LoVo (cell line): ENCODE results near the gene SPDYE16.
"Not testable (repeated sequence)": the region's sequence is repeated elsewhere in the genome, so short reads cannot be mapped to it uniquely, and the experiment has no call there.

Experiments used
- DNase-seq: peaks from one replicate; pipeline ENCODE4 v3.0.0-alpha.2; 2016; ENCODE audit warnings: low spot score

The SPDYE16 gene, protein sequence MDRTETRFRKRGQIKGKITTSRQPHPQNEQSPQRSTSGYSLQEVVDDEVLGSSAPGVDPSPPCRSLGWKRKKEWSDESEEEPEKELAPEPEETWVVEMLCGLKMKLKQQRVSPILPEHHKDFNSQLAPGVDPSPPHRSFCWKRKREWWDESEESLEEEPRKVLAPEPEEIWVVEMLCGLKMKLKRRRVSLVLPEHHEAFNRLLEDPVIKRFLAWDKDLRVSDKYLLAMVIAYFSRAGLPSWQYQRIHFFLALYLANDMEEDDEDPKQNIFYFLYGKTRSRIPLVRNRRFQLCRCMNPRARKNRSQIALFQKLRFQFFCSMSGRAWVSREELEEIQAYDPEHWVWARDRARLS

GRCh38 chr7:76543197-76543596, at the start of gene SPDYE16:
SPDYE16 (minus strand) TSS chr7:76543297; CDS start chr7:76541459, 1,838 bp downstream.
- not testable (repeated sequence) for DNase-seq

GRCh38 chr7:76592694-76593093, 49.6 kb upstream of the SPDYE16 start:
- DNase-seq, result not testable (repeated sequence)

GRCh38 chr7:76591602-76592304, 48.7 kb upstream of the SPDYE16 start:
- DNase-seq, result not testable (repeated sequence)

DNA sequence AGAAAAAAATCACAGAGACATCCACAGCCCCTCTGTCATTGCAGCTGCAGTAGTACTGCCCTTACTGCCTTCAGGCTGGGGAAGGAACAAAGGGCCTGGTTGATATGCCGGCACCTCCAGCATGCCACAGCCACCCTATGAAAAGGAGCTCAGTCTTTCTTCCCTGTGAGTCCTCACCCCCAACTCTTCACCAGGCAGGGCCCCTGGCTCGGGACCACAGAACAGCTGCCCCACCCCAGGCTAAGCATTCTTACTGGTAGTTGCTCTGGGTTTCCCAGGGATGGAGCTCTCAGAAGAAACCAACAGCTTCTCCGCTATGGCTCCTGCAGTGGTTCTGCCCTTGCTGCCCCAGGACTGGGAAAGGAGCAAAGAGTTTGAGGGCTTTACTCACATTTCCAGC, 47.9 kb upstream of the SPDYE16 start:
- DNase-seq, result not testable (repeated sequence)

- DNase-seq, result not testable (repeated sequence)
Observed at GRCh38 chr7:76588586-76588985, 45.5 kb upstream of the SPDYE16 start.

- DNase-seq, result not testable (repeated sequence)
Observed at GRCh38 chr7:76586585-76587315, 43.7 kb upstream of the SPDYE16 start.

- DNase-seq, result not testable (repeated sequence)
Observed at GRCh38 chr7:76583636-76584281, 40.7 kb upstream of the SPDYE16 start.

DNA sequence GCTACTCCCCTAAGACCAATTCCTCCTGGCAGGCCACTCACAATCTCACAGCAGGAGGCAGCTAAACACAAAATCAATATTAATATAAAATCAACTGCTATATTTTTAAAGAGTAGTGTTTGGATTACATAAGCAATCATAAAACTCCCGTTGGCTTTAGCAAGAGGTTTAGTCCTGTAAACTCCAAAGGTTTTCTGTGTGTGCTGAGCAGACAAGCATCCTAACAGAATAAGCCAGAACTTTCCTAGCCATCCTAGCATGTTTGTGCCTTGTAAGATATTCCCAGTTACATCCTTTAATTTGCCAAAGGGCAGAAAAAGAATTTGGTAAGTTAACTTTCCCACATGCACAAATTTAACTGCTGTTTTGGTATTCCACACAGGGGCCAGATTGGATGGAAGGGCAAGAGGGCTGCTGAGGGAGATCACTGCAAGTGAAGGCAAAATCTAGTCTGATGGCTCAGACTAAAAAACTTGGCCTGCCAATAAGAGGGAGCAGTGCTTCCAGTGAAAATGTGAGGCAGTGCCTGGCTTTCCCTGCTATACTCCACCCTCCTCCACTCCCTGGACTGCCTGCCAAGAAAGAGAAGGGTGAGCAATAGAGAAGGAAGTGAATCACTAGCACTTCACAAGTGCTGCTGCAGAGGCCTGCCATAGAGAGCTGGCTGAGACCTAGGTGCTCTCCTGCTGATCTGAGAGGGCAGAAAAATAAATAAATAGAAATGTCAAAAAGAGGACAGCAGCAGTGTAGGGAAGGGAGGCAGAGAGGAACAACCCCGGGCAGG, 39.9 kb upstream of the SPDYE16 start:
- peak; percentile 72 for DNase-seq

DNA sequence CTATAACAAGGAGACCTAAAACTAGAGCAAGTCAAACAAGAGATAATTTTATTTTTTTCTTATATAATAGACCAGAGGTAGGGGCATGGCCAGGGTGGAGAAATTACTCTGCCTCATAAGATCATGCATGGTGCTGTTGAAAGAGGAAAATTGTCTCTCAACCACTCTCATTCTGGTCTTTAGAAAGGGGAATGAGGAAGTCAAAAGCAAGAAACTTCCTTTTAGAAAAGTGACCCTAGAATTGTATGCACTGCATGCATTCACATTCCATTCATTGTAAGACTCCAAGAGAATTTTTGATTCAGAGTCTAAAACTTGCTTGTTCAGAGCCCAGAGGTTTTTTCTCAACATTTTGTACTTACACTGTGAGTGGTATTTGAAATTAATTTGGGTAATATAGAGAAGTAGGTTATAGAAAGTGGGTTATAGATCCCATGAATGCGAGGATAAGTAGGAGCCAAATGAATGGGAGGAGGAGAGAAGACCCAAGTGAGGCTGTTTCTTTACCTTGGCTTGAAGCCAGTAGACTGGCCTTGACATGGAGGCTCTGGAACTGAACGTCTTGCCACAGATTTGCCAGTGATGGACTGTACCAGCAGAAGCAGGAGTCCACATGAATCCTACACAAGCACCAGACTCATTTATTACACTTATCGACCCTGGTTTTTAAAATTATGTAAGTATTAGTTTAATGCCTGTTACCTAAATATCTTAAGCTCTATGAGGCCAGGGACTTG, 33.0 kb upstream of the SPDYE16 start:
- not testable (repeated sequence) for DNase-seq

DNA sequence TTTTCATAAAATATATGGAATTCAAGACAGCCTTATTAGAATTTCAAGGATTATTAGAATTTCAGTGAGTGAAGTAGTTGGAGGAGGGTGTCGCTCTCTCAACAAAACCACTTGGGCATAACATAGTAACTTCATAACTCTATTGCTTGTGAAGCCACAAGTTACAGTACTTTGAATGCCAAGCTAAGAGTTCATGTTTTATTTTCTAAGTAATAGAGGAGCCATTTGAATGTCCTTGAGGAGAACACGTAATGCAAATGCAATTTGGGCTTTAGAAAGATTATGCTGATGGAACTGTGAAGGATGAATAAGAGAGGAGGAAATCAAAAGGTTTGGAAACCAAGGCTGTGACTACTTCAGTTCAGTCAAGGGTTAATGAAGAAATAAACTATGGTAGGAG, 32.3 kb upstream of the SPDYE16 start:
- not testable (repeated sequence) for DNase-seq

DNA sequence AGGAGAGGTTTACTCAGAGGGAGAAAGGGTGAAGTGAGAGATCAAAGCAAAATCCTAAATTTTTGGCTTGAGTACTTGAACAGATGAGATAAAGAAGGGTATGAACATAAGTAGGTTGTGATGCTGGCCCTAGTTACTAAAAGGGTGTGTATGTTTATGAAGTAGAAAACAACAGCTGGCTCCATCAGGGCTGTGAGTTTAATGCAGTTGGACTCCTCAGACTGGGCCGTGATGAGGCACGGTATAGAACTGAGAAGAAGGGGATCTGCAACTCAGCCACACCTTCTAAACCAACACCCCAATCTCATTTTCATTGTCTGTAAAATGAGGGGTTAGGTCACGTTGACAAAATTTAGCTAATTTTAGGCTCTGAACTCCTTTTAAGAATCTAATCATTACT, 29.2 kb upstream of the SPDYE16 start:
- not testable (repeated sequence) for DNase-seq

GRCh38 chr7:76570324-76570775, 27.3 kb upstream of the SPDYE16 start:
- DNase-seq, result not testable (repeated sequence)

DNA sequence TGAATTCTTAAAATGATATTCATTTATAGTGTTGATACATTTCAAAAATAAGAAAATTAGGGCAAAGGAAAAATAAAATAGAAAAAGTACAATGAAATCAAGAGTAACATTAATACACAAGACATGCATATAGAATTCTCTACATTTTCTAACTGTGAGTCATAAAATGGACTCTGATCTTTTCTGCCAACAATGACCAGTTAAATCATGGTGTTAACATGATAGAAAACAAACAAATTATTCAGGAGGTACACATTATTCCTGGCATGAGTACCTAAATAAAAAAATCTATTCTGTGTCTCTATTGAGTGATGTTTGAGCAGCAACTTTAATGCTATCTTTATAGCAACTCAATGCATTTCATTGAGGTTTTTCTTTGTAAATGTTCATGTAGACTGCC, 25.6 kb upstream of the SPDYE16 start:
- peak; percentile 81 for DNase-seq

DNA sequence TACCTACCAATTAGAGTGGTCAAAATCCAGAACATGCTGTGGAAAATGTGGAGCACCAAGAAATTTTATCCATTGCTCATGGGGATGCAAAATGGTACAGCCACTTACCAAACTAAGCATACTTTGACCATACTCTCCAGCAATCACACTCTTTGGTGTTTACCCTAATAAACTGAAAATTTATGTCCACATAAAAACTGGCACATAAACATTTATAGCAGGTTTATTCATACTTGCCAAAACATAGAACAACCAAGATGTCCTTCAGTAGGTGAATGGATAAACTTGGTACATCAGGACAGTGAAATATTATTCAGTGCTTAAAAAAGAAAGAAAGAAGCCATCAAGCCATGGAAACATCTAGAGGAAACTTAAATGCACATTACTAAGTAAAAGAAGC, 24.7 kb upstream of the SPDYE16 start:
- DNase-seq, result not testable (repeated sequence)

- DNase-seq, result not testable (repeated sequence)
Observed at GRCh38 chr7:76567311-76567710, 24.2 kb upstream of the SPDYE16 start.

DNA sequence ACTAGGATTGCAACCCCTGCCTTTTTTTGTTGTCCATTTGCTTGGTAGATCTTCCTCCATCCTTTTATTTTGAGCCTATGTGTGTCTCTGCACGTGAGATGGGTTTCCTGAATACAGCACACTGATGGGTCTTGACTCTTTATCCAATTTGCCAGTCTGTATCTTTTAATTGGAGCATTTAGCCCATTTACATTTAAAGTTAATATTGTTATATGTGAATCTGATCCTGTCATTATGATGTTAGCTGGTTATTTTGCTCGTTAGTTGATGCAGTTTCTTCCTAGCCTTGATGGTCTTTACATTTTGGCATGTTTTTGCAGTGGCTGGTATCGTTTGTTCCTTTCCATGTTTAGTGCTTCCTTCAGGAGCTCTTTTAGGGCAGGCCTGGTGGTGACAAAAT, 21.9 kb upstream of the SPDYE16 start:
- DNase-seq, result not testable (repeated sequence)

GRCh38 chr7:76561342-76561741, 18.2 kb upstream of the SPDYE16 start:
- not testable (repeated sequence) for DNase-seq

GRCh38 chr7:76560157-76560556, 17.1 kb upstream of the SPDYE16 start:
- DNase-seq, result not testable (repeated sequence)

- DNase-seq, result not testable (repeated sequence)
Observed at GRCh38 chr7:76559685-76560084, 16.6 kb upstream of the SPDYE16 start.

DNA sequence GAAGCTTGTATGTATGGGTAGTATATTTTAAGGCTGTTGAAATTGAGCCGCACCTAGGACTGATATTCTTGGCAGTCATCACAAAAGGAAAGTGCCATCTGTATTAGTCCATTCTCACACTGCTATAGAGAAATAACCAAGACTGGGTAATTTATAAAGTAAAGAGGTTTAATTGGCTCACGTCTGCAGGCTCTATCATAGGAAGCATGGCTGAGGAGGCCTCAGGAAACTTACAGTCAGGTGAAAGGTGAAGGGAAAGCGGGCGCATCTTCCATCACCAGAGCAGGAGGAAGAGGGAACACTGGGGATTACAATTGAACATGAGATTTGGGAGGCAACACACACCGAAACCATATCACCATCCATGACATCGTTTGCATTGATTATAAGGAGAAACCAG, 8.9 kb upstream of the SPDYE16 start:
- not testable (repeated sequence) for DNase-seq
